ENCODE measurements around the gene GPR101. TPM values are rescaled to one million over a fixed set of nuclear protein-coding genes. Genes with fewer than 3 reads are reported as not detected.
"Not testable (repeated sequence)": the region's sequence is repeated elsewhere in the genome, so short reads cannot be mapped to it uniquely, and the experiment has no call there.

Gene GPR101
- total RNA-seq, 4 donors from 2014 or later = not detected

DNA sequence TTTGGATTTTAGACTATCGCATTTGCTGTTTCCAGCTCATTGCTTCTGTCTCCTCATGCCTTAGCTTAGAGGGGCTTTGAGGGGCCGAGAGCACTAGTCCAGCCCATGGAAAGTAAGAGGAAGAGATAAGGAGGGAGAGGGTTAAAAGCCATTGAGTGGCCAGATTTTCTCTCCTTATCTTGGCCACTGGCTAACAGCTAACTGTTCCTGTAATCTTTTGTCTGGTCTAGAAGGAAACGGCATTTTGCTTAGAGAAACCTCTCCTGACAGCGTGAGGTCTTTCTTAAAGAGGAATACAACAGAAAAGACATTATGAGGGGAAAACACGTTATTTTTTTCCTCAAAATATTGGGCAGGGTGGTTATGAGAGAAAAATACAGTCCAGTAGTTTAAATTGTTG lies 7.9 kb downstream of the GPR101 start:
- Histone ChIP-seq H3K27me3 (peaks cover 7% of the 10 kb centered on the region), H3K9me3 (no peaks in the 10 kb centered on the region), H3K36me3 (no peaks in the 10 kb centered on the region), H3K27ac (no peak overlapping the region), H3K4me1 (no peaks in the 10 kb centered on the region), H3K4me3 (no peak overlapping the region)
- TF ChIP-seq, protein P1, sequence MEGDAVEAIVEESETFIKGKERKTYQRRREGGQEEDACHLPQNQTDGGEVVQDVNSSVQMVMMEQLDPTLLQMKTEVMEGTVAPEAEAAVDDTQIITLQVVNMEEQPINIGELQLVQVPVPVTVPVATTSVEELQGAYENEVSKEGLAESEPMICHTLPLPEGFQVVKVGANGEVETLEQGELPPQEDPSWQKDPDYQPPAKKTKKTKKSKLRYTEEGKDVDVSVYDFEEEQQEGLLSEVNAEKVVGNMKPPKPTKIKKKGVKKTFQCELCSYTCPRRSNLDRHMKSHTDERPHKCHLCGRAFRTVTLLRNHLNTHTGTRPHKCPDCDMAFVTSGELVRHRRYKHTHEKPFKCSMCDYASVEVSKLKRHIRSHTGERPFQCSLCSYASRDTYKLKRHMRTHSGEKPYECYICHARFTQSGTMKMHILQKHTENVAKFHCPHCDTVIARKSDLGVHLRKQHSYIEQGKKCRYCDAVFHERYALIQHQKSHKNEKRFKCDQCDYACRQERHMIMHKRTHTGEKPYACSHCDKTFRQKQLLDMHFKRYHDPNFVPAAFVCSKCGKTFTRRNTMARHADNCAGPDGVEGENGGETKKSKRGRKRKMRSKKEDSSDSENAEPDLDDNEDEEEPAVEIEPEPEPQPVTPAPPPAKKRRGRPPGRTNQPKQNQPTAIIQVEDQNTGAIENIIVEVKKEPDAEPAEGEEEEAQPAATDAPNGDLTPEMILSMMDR (IDR thresholded peaks at IDR 0.05) = no peak
- TF ChIP-seq POLR2AphosphoS5 (IDR thresholded peaks at IDR 0.05) (no peak), POLR2A (IDR thresholded peaks at IDR 0.05) (no peak), EP300 (IDR thresholded peaks at IDR 0.05) (no peak)
- DNase-seq (ENCODE audit: low spot score in 2 of 2) = no peak
- WGBS = 49% methylated on average over 5 of the region's 5 CpGs

DNA sequence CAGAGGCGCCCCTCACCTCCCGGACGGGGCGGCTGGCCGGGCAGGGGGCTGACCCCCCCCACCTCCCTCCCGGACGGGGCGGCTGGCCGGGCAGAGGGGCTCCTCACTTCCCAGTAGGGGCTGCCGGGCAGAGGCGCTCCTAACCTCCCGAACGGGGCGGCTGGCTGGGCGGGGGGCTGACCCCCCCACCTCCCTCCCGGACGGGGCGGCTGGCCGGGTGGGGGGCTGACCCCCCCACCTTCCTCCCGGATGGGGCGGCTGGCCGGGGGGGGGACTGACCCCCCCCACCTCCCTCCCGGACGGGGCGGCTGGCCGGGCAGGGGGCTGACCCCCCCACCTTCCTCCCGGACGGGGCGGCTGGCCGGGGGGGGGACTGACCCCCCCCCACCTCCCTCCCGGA lies 33.6 kb downstream of the GPR101 start:
- no CpG with 5 or more reads among the region's 31 CpGs for WGBS
- H3K27ac ChIP-seq; H3K4me1 ChIP-seq; H3K36me3 ChIP-seq; H3K9me3 ChIP-seq; H3K27me3 ChIP-seq; DNase-seq (ENCODE audit: low spot score in 2 of 2); H3K4me3 ChIP-seq: not testable (repeated sequence)

DNA sequence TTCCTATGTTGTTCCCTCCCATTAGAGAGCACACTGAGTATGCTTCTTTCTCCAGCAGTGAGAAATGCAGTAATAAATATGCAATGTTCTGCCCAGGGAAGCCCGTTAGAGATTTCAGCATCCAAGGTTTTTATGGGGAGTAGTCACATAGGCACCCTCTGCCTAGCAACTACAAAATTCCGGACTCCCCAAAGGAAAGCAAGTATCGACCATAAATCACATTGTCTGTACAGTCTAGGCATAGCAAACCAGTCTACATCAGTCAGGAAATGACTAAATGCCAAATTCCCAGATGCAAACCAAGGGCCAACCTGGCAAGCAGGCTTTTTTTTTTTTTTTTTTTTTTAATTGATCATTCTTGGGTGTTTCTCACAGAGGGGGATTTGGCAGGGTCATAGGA lies 34.8 kb downstream of the GPR101 start:
- H3K4me1 ChIP-seq = no peaks in the 10 kb centered on the region
- H3K9me3 ChIP-seq = no peaks in the 10 kb centered on the region
- WGBS = 69% methylated on average over 3 of the region's 3 CpGs
- H3K27me3 ChIP-seq = no peaks in the 10 kb centered on the region
- no peak overlapping the region for H3K27ac ChIP-seq
- TF ChIP-seq POLR2A (IDR thresholded peaks at IDR 0.05) = no peak
- no peak for TF ChIP-seq POLR2AphosphoS5 (IDR thresholded peaks at IDR 0.05)
- no peak for TF ChIP-seq EP300 (IDR thresholded peaks at IDR 0.05)
- TF ChIP-seq, protein P1 (IDR thresholded peaks at IDR 0.05) = no peak
- H3K4me3 ChIP-seq = no peak overlapping the region
- DNase-seq (ENCODE audit: low spot score in 2 of 2) = no peak
- no peaks in the 10 kb centered on the region for H3K36me3 ChIP-seq

Other genes with a start within 250 kb of the GPR101 start
- gene RBMX, start 153.3 kb downstream of the GPR101 start, total RNA-seq = 100 to 1,000 TPM; 171 to 353 (median 231) TPM